Subcutaneous abdominal adipose tissue (tissue), 5 donors: Measurements from ENCODE around the gene GFRA1.
"Not testable (repeated sequence)": the region's sequence is repeated elsewhere in the genome, so short reads cannot be mapped to it uniquely, and the experiment has no call there.

Source experiments
- H3K27ac ChIP-seq: one replicate; pipeline ENCODE4 v1.7.0; 2013; ENCODE audit warnings: low read depth, mild to moderate bottlenecking, inconsistent platforms, low read length, moderate library complexity
- H3K27me3 ChIP-seq, 5 donors: one replicate each; pipeline ENCODE4 v1.7.0; 2013; ENCODE audit warnings: low read length in 5 of 5, inconsistent platforms in 1 of 5; ENCODE audit not compliant: control insufficient read depth in 5 of 5, insufficient read depth in 4 of 5
- H3K36me3 ChIP-seq, 5 donors: one replicate each; pipeline ENCODE4 v1.7.0; 2013; ENCODE audit warnings: low read length in 5 of 5; ENCODE audit not compliant: control insufficient read depth in 5 of 5, insufficient read depth in 5 of 5
- H3K4me1 ChIP-seq, 5 donors: one replicate each; pipeline ENCODE4 v1.7.0; 2013; ENCODE audit warnings: low read length in 5 of 5, mild to moderate bottlenecking in 3 of 5, moderate library complexity in 1 of 5; ENCODE audit not compliant: control insufficient read depth in 5 of 5, insufficient read depth in 5 of 5
- H3K4me3 ChIP-seq, 5 donors: one replicate each; pipeline ENCODE4 v1.7.0; 2013; ENCODE audit warnings: low read length in 5 of 5, low read depth in 1 of 5
- H3K9ac ChIP-seq, 5 donors: one replicate each; pipeline ENCODE4 v1.7.0; 2013; ENCODE audit warnings: low read length in 5 of 5, mild to moderate bottlenecking in 4 of 5, moderate library complexity in 3 of 5
- H3K9me3 ChIP-seq, 5 donors: one replicate each; pipeline ENCODE4 v1.7.0; 2013; ENCODE audit warnings: low read length in 5 of 5; ENCODE audit not compliant: control insufficient read depth in 5 of 5
- donor health status: healthy.
- donor health status: healthy.
- donor health status: healthy.
- donor health status: healthy.
- donor health status: healthy.

GFRA1 gene

DNA sequence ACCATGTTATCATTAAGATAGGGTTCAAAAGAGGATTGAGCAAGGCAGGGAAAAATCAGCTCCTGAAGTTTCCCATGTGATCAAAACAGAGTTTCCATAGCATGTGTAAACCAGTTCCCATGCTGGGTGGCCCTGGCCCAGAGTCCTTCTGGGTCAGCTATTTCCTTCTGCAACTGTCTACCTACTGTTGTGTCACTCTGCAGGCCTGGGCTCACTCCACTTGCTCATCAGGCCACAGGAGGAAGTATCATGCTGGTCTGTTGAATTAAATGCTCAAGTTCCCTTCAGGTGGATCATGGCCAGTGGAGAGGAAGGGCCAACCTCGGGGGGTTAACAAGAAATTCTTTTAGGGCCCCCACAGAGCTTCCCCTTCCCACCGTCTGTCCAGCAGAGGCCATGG is 104.7 kb downstream of the GFRA1 start:
- Histone ChIP-seq H3K36me3 (no peaks in the 10 kb centered on the region), H3K27ac (no peak overlapping the region), H3K4me3 (no peak overlapping the region), H3K27me3 (no peaks in the 10 kb centered on the region), H3K9ac (no peak overlapping the region), H3K9me3 (peaks cover 0 to 5% (median 3%) of the 10 kb centered on the region in 5 donors), H3K4me1 (no peaks in the 10 kb centered on the region)

DNA sequence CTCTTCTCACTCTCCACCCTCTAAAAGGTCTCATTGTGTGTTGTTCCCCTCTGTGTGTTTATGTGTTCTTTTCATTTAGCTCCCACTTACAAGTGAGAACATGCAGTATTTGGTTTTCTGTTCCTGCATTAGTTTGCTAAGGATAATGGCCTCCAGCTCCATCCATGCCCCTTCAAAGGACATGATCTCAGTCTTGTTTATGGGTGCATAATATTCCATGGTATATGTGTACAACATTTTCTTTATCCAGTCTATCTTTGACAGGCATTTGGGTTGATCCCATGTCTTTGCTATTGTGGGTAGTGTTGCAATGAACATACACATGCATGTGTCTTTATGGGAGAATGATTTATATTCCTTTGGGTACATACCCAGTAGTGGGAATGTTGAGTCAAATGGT is 107.1 kb downstream of the GFRA1 start:
- not testable (repeated sequence) for H3K36me3 ChIP-seq, H3K27ac ChIP-seq, H3K9me3 ChIP-seq, H3K4me1 ChIP-seq, H3K9ac ChIP-seq, H3K27me3 ChIP-seq, H3K4me3 ChIP-seq

DNA sequence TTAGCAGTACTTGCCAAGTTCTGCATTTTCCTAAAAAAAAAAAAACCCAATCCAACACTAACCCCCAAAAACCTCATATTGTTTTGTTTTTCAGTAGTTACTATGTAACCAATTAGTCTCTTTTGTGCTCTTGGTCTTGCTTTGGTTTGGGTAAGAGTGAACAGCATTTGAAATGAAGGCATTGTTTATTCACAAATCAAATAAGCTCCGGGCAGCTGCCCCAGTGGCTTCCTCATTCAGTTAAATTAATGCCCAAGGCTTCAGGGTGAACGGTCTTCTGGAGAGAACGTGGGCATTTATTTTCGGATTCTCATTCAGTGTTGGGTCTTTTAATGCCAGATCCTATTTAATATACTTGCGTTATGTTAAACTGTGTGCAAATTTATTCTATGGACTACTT is 108.7 kb downstream of the GFRA1 start:
- Histone ChIP-seq H3K27me3 (no peaks in the 10 kb centered on the region), H3K36me3 (no peaks in the 10 kb centered on the region), H3K9me3 (peaks cover 0 to under 1% (median 0%) of the 10 kb centered on the region in 5 donors), H3K4me3 (no peak overlapping the region), H3K27ac (no peak overlapping the region), H3K4me1 (no peaks in the 10 kb centered on the region), H3K9ac (no peak overlapping the region)

DNA sequence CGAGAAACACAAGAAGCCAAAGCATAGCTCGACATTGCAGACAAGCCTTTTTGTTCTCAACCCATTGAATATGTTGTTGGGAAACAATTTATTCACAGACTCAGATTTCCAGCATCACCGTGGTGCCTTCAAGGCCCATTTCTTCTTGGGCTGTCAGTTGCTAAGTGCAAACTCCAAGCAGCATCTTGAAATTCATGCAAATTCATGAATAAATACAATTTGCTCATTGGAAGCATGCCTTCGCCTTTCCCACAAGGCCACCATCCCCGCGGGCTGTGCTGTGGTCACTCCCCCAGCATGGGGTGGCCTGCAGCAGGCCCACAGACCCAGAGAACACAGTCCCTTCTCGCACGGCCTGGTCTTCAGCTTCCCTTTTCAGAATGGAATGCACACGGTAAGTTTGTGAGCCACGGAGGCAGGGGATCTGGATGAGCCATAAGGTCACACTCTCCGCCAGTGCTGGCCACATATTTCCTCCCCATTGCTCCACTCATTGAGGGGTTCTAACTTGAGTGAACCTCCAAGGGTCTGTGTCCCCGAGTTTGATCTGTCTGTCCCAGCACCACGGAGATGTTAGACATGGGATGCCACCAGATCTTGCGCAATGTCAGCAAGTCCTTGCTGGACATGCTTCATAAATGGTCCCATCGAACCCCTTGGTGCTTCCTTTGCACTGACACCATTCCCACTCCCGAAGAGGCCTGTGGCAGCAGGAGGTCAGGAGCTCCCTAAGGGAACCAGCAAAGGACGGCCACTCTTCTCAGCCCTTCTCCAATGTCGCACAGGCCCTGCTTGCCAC is 109.5 kb downstream of the GFRA1 start:
- Histone ChIP-seq H3K9ac (no peak overlapping the region), H3K4me1 (no peaks in the 10 kb centered on the region), H3K4me3 (no peak overlapping the region), H3K27ac (no peak overlapping the region), H3K27me3 (no peaks in the 10 kb centered on the region), H3K36me3 (no peaks in the 10 kb centered on the region), H3K9me3 (no peaks in the 10 kb centered on the region)

DNA sequence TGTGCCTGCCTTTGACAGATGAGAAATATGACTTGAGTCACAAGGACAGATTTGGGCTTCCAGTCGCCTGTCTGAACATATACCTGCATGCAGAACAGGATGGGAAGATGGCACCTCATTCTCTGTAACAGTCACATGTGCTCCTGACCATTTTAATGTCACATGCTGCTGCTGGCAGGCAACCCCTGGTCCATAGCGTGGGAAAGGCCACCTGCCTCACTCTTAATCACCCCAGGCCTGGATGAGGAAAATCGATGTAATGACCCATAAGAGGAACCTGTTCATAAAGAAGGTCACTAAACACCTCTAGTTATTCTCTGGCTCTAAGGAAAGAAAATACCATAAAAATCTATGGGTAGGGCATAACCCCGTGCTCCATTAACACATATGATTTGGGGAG is 110.2 kb downstream of the GFRA1 start:
- Histone ChIP-seq H3K36me3 (no peaks in the 10 kb centered on the region), H3K27ac (no peak overlapping the region), H3K4me3 (no peak overlapping the region), H3K27me3 (no peaks in the 10 kb centered on the region), H3K9me3 (no peaks in the 10 kb centered on the region), H3K4me1 (no peaks in the 10 kb centered on the region), H3K9ac (no peak overlapping the region)

DNA sequence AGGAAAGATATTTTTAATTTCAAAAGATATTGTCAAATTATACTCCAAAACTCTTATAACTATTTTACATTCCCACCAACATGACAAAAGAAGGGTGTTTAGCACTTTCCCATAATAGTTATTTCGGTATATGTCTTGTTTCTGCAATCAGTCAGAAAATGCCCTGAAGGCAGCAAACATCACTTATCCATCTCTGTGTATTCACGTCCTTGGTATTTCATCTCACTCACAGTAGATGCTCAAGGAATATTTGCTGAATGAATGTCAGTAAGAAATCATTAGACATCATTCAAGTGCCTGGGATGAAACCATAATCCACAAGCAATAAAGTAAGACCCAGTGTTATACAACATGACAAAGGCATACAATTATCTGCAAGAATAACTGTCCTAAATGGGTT is 112.7 kb downstream of the GFRA1 start:
- H3K9me3 ChIP-seq, result no peaks in the 10 kb centered on the region
- H3K4me3 ChIP-seq, result no peak overlapping the region
- H3K36me3 ChIP-seq, result no peaks in the 10 kb centered on the region
- no peaks in the 10 kb centered on the region for H3K4me1 ChIP-seq
- no peak overlapping the region for H3K9ac ChIP-seq
- H3K27ac ChIP-seq, result no peak overlapping the region
- no peaks in the 10 kb centered on the region for H3K27me3 ChIP-seq

DNA sequence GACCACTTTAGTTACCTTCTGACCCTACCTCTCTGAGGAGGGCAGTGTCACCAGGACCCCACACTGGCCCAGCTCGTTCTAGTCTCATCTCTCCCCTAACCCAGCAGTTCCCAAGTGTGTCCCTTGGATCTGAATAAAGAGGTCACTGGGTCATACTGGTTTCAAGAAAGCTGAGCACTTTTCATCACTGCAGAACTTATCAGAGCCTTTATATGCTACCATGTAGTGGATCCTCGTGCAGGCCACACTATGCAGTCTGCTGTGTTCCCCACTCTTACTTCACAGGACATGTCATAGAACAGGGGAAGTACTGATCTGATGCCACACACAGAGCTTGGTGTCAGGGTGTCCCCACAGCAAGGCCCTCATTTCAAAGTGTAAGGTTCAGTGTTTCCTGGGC is 113.8 kb downstream of the GFRA1 start:
- Histone ChIP-seq H3K4me3 (no peak overlapping the region), H3K36me3 (no peaks in the 10 kb centered on the region), H3K9me3 (no peaks in the 10 kb centered on the region), H3K9ac (no peak overlapping the region), H3K27ac (no peak overlapping the region), H3K4me1 (no peaks in the 10 kb centered on the region), H3K27me3 (no peaks in the 10 kb centered on the region)

DNA sequence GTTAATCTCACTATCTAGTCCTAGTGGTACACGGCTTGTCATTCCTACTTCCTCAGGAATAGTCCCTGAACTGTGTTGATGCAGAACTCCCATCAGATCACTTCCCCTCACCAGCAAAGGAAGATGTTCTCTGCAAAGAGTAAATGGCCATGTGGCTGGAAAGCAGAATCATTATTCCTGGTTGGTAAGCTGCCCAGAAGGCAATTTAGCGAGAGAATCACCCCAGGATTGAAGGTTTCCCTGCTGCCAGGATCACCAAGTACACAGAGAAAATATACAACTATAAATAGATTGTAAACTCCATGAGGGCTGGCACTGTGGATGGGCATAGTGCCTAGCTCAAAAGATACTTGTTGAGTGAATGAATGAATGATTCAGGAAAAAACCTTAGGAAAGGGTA is 115.0 kb downstream of the GFRA1 start:
- Histone ChIP-seq H3K27ac (no peak overlapping the region), H3K4me1 (no peaks in the 10 kb centered on the region), H3K36me3 (no peaks in the 10 kb centered on the region), H3K9me3 (no peaks in the 10 kb centered on the region), H3K9ac (no peak overlapping the region), H3K4me3 (no peak overlapping the region), H3K27me3 (no peaks in the 10 kb centered on the region)

DNA sequence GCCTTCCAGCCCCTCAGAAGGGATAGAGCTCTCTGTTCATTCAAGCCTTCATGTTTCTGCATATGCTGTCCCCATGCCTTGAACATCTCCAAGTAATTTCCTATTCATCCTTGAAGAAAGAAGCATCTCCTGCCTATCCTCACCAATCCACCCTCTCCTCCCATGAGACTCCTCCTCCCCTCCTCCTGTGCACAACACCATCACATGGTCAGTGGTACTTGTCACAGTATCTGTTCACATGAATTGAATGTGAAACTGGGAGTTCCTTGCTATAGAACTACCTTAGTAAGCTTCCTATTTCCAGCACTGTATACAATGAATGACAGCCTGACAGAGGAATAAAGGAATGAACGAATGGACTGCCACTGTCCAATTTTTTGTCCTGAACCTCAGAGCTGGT is 115.5 kb downstream of the GFRA1 start:
- H3K27me3 ChIP-seq, result no peaks in the 10 kb centered on the region
- H3K4me3 ChIP-seq, result no peak overlapping the region
- H3K4me1 ChIP-seq, result no peaks in the 10 kb centered on the region
- no peak overlapping the region for H3K27ac ChIP-seq
- no peak overlapping the region for H3K9ac ChIP-seq
- no peaks in the 10 kb centered on the region for H3K36me3 ChIP-seq
- H3K9me3 ChIP-seq, result no peaks in the 10 kb centered on the region

DNA sequence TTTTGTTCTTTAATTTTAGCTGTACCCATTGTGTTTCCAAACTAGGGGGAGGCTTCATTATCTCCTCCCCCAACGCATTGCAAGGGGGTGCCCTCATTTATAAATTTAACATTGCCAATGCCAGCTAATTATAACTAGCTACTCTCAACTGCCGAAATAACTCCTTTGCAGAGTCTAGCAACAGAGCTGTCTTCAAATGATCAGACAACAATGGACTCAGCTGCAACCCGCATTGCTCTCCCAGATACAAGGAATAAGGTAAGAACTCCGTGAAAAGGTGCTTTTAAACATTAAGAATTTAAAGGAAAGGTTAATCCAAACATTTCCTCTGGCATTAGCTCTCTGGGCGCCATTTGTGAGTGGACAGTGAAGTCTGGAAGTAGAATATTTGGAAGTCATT is 116.2 kb downstream of the GFRA1 start:
- H3K4me1 ChIP-seq, result no peaks in the 10 kb centered on the region
- no peak overlapping the region for H3K9ac ChIP-seq
- no peaks in the 10 kb centered on the region for H3K36me3 ChIP-seq
- H3K27me3 ChIP-seq, result no peaks in the 10 kb centered on the region
- no peak overlapping the region for H3K4me3 ChIP-seq
- H3K27ac ChIP-seq, result no peak overlapping the region
- H3K9me3 ChIP-seq, result no peaks in the 10 kb centered on the region
